IMR-90 (cell line): Measurements from ENCODE around the gene IL16. TPM values are rescaled to one million over a fixed set of nuclear protein-coding genes. Genes with fewer than 3 reads are reported as not detected.

Experiments used
- ATAC-seq: fragments of 200-7000 bp; cut with Tn5 transposase; 2 replicates; pipeline ENCODE4 v1.9.1; 2020; ENCODE audit warnings: low read depth, mild to moderate bottlenecking, moderate library complexity
- BruUV-seq: library from RNA; stranded (reverse); fragments of 400-500 nt; replicated peaks from 2 replicates; lab custom pipeline; 2021; lab: Mats Ljungman, UMichigan
- CTCF ChIA-PET: fragments of 300-600 bp; formaldehyde crosslinking; extraction: SDS; loops from one replicate; lab custom pipeline; 2021; ENCODE audit warnings: antibody characterized with exemption; lab: Yijun Ruan, JAX
- POLR2A ChIA-PET: fragments of 300-600 bp; sonication (Branson Sonifier 250); formaldehyde crosslinking; loops from one replicate; lab custom pipeline; 2022; ENCODE audit warnings: antibody characterized with exemption; ENCODE audit not compliant: unreplicated experiment; lab: Charles Lee
- DNase-seq: peaks from one replicate; pipeline ENCODE4 v3.0.0; 2013
- H2AFZ ChIP-seq: replicated peaks from 2 replicates; pipeline ENCODE3; 2013; ENCODE audit warnings: low read length, mild to moderate bottlenecking; ENCODE audit not compliant: poor library complexity
- H2AK5ac ChIP-seq: 2 replicates; pipeline ENCODE4 v1.6.1; 2013; ENCODE audit warnings: low read depth, low read length, inconsistent platforms
- H2AK9ac ChIP-seq: replicated peaks from 2 replicates; pipeline ENCODE3; 2013; ENCODE audit warnings: mild to moderate bottlenecking, low read depth, low read length, moderate library complexity; ENCODE audit not compliant: poor library complexity
- H2BK120ac ChIP-seq: 2 replicates; pipeline ENCODE4 v1.6.1; 2013; ENCODE audit warnings: low read depth, low read length, inconsistent platforms
- H2BK15ac ChIP-seq: 3 replicates; pipeline ENCODE4 v1.6.1; 2013; ENCODE audit warnings: low read depth, low read length, inconsistent platforms
- H2BK20ac ChIP-seq: 2 replicates; pipeline ENCODE4 v1.6.1; 2013; ENCODE audit warnings: low read depth, mild to moderate bottlenecking, inconsistent platforms, low read length, moderate library complexity
- H2BK5ac ChIP-seq: 2 replicates; pipeline ENCODE4 v1.6.1; 2013; ENCODE audit warnings: mild to moderate bottlenecking, low read depth, low read length, inconsistent platforms; ENCODE audit not compliant: poor library complexity, severe bottlenecking
- H3K14ac ChIP-seq: replicated peaks from 2 replicates; pipeline ENCODE4 v1.6.1; 2013; ENCODE audit warnings: low read depth, low read length, inconsistent platforms
- H3K18ac ChIP-seq: 2 replicates; pipeline ENCODE4 v1.6.1; 2013; ENCODE audit warnings: low read depth, low read length, control low read depth
- H3K23ac ChIP-seq: 2 replicates; pipeline ENCODE4 v1.6.1; 2013; ENCODE audit warnings: low read depth, low read length, inconsistent platforms
- H3K27ac ChIP-seq: 2 replicates; pipeline ENCODE4 v1.5.1; 2013; ENCODE audit warnings: mild to moderate bottlenecking, control low read depth, low read length; ENCODE audit not compliant: insufficient read depth
- H3K27me3 ChIP-seq: 2 replicates; pipeline ENCODE4 v1.6.1; 2013; ENCODE audit warnings: low read length; ENCODE audit not compliant: control insufficient read depth, insufficient read depth
- H3K36me3 ChIP-seq: 2 replicates; pipeline ENCODE4 v1.6.1; 2013; ENCODE audit warnings: low read length, mixed read lengths; ENCODE audit not compliant: control insufficient read depth, insufficient read depth
- H3K4ac ChIP-seq: 2 replicates; pipeline ENCODE4 v1.6.1; 2013; ENCODE audit warnings: low read depth, low read length, inconsistent platforms
- H3K4me1 ChIP-seq: 2 replicates; pipeline ENCODE4 v1.6.1; 2013; ENCODE audit warnings: low read length, mixed read lengths; ENCODE audit not compliant: control insufficient read depth, insufficient read depth
- H3K4me2 ChIP-seq: 2 replicates; pipeline ENCODE4 v1.6.1; 2013; ENCODE audit warnings: low read depth, mild to moderate bottlenecking, control low read depth, low read length, moderate library complexity
- H3K4me3 ChIP-seq: 2 replicates; pipeline ENCODE4 v1.5.1; 2013; ENCODE audit warnings: low read depth, mild to moderate bottlenecking, control low read depth, low read length, moderate library complexity; ENCODE audit not compliant: insufficient read depth
- H3K56ac ChIP-seq: 2 replicates; pipeline ENCODE4 v1.6.1; 2013; ENCODE audit warnings: low read length, inconsistent platforms; ENCODE audit not compliant: insufficient read depth; ENCODE audit errors: extremely low read depth
- H3K79me1 ChIP-seq, 2 experiments: 2 replicates each; pipeline ENCODE4 v1.6.1; 2013; ENCODE audit warnings: low read length in 2 of 2, inconsistent platforms in 1 of 2, low read depth in 1 of 2
- H3K9ac ChIP-seq: 2 replicates; pipeline ENCODE4 v1.6.1; 2013; ENCODE audit warnings: low read depth, low read length, control low read depth
- H3K9me1 ChIP-seq: 2 replicates; pipeline ENCODE4 v1.6.1; 2013; ENCODE audit warnings: low read length, inconsistent platforms; ENCODE audit not compliant: insufficient read depth
- H3K9me3 ChIP-seq: 2 replicates; pipeline ENCODE4 v1.6.1; 2013; ENCODE audit warnings: low read length; ENCODE audit not compliant: control insufficient read depth, insufficient read depth
- H4K20me1 ChIP-seq: 2 replicates; pipeline ENCODE4 v1.6.1; 2013; ENCODE audit warnings: low read length, inconsistent platforms; ENCODE audit not compliant: insufficient read depth
- H4K5ac ChIP-seq: 2 replicates; pipeline ENCODE4 v1.6.1; 2013; ENCODE audit warnings: mild to moderate bottlenecking, low read depth, low read length, control low read depth
- H4K8ac ChIP-seq, 2 experiments: 2 replicates each; pipeline ENCODE4 v1.6.1; 2013; ENCODE audit warnings: low read depth in 2 of 2, low read length in 2 of 2, control low read depth in 1 of 2, inconsistent platforms in 1 of 2
- H4K91ac ChIP-seq: 2 replicates; pipeline ENCODE4 v1.6.1; 2013; ENCODE audit warnings: low read depth, low read length, inconsistent platforms; ENCODE audit not compliant: insufficient read depth
- CEBPB ChIP-seq: IDR thresholded peaks from 2 replicates; pipeline ENCODE4 v1.6.1; 2012; ENCODE audit warnings: low read depth, low read length, improper control_type of control experiment
- FOS ChIP-seq: fragments of 150-350 bp; IDR thresholded peaks from 2 replicates; pipeline ENCODE4 v1.6.1; 2016; ENCODE audit warnings: low read depth, low read length
- MAFK ChIP-seq: IDR thresholded peaks from 2 replicates; pipeline ENCODE4 v1.6.1; 2012; ENCODE audit warnings: low read depth, low read length, improper control_type of control experiment
- MXI1 ChIP-seq: IDR thresholded peaks from 2 replicates; pipeline ENCODE4 v1.6.1; 2012; ENCODE audit warnings: low read depth, mild to moderate bottlenecking, low read length, moderate library complexity, borderline replicate concordance
- RAD21 ChIP-seq: IDR thresholded peaks from 2 replicates; pipeline ENCODE4 v1.6.1; 2012; ENCODE audit warnings: low read length, improper control_type of control experiment
- WGBS, 2 experiments: methylation state at CpG; one replicate each; pipeline versions ENCODE4 v1.1.5 to v1.1.7; 2013; ENCODE audit warnings: missing lambda C conversion rate in 2 of 2; ENCODE audit not compliant: insufficient read length in 1 of 2; ENCODE audit errors: extremely low coverage in 2 of 2; 5-methylcytosine and 5-hydroxymethylcytosine counted together
- dilution Hi-C: fragments of 300-500 bp; cut with HindIII; formaldehyde crosslinking; loops from one replicate; pipeline ENCODE4 v1.14.3; 2018; ENCODE audit warnings: low sequenced_read_pairs; ENCODE audit not compliant: unreplicated experiment
- in situ Hi-C: fragments of 300-500 bp; cut with MboI; formaldehyde crosslinking; loops from 3 replicates; pipeline ENCODE4 v1.14.3; 2019; ENCODE audit warnings: low sequenced_read_pairs, inconsistent platforms, mixed read lengths
- intact Hi-C: fragments of 100-400 bp; cut with micrococcal nuclease; formaldehyde crosslinking; loops from 2 replicates; pipeline ENCODE4 v1.10.0; 2022
- polyA plus RNA-seq, 3 experiments: library from polyadenylated mRNA; depleted of rRNA; stranded (reverse); fragments of >200 nt; gene quantifications; 2 replicates each; pipeline ENCODE4 v1.2.3, GENCODE V29; 2012; ENCODE audit warnings: low replicate concordance in 1 of 3
- total RNA-seq: library from RNA; depleted of rRNA; stranded (reverse); fragments of >200 nt; gene quantifications from 2 replicates; pipeline ENCODE4 v1.2.3, GENCODE V29; 2012

The IL16 gene
- total and polyA plus RNA-seq, 2 of the 4 experiments (the other 2 are of a cell fraction), result 0.18 to 0.27 TPM

GRCh38 chr15:81327516-81327915, 130.8 kb downstream of the IL16 start:
- H2AK5ac ChIP-seq, result no peak overlapping the region
- CTCF ChIA-PET, result interaction anchor here (0.7 to 2.2 kb wide), 3 partner anchors 9 to 52 kb away, joined by 3 to 8 read pairs (median 4); no protein-coding TSS in a partner anchor
- WGBS, 2 experiments, result 0% methylated on average over 1 of the region's 3 CpGs; no CpG with 5 or more reads in 1 of the 2 experiments

More at GRCh38 chr15:81327516-81327915, 130.8 kb downstream of the IL16 start:
- H2BK15ac ChIP-seq, result 0 out of 3 replicates have a peak overlapping the region, but pooled peaks have one; percentile 0
- no peak overlapping the region for H3K4me3 ChIP-seq
- TF ChIP-seq RAD21 (no peak), MXI1 (no peak), MAFK (peak; percentile 50; the same call in 1 of the 2 replicates), CEBPB (peak; percentile 89), FOS (no peak)
- H3K4me1 ChIP-seq, result peaks cover 25% of the 10 kb centered on the region
- no peaks in the 10 kb centered on the region for H3K36me3 ChIP-seq
- H4K20me1 ChIP-seq, result no peaks in the 10 kb centered on the region
- DNase-seq, result peak; percentile 91
- peak overlapping the region; percentile 66; the same call in 1 of the 2 replicates for H3K4ac ChIP-seq
- H3K9ac ChIP-seq, result no peak overlapping the region
- intact Hi-C loops, result loop anchor here (5.0 kb wide), 1 partner anchor 60 kb away; no protein-coding TSS in a partner anchor
- no peaks in the 10 kb centered on the region for H3K9me3 ChIP-seq
- H3K14ac ChIP-seq, result no peak overlapping the region
- BruUV-seq, result no TSS peak
- H4K5ac ChIP-seq, result no peak overlapping the region
- dilution Hi-C loops, result no loop called here
- peak overlapping the region; percentile 86; the same call in 1 of the 2 replicates for H3K27ac ChIP-seq
- peak overlapping the region in 1 of 2 experiments; percentile 49; a peak in 2 of 4 replicates for H4K8ac ChIP-seq
- peak overlapping the region; percentile 62; the same call in 1 of the 2 replicates for H3K4me2 ChIP-seq
- peak overlapping the region; percentile 77 for H3K18ac ChIP-seq
- no peak overlapping the region for H3K56ac ChIP-seq
- POLR2A ChIA-PET, result interaction anchor here (0.6 kb wide), 1 partner anchor 64 kb away, joined by 6 read pairs; no protein-coding TSS in a partner anchor
- ATAC-seq, result peak; percentile 41
- H2AK9ac ChIP-seq, result no peak overlapping the region
- H3K9me1 ChIP-seq, result peaks cover 21% of the 10 kb centered on the region
- peak overlapping the region; percentile 90 for H2BK120ac ChIP-seq
- no peak overlapping the region for H2AFZ ChIP-seq
- H3K79me1 ChIP-seq, result peaks cover 13 to 34% of the 10 kb centered on the region in 2 experiments
- no peak overlapping the region; the same call in 1 of the 2 replicates for H3K23ac ChIP-seq
- in situ Hi-C loops, result no loop called here
- H2BK5ac ChIP-seq, result peak overlapping the region; percentile 95
- H4K91ac ChIP-seq, result peak overlapping the region; percentile 49; the same call in 1 of the 2 replicates
- H3K27me3 ChIP-seq, result no peaks in the 10 kb centered on the region
- peak overlapping the region; percentile 70; the same call in 1 of the 2 replicates for H2BK20ac ChIP-seq
